Ascending aorta (tissue), 2 donors: Measurements from ENCODE around the gene IVD. TPM values are rescaled to one million over a fixed set of nuclear protein-coding genes. Genes with fewer than 3 reads are reported as not detected.

Experiments used
- DNase-seq, 2 donors: peaks; one replicate each; pipeline ENCODE4 v3.0.0-alpha.2; 2019; ENCODE audit warnings: low spot score in 2 of 2
- H3K27ac ChIP-seq, 2 donors: fragments of 200-600 bp; sonication (generic); one replicate each; pipeline ENCODE4 v1.5.1; 2016 to 2017; ENCODE audit warnings: mild to moderate bottlenecking in 1 of 2
- H3K27me3 ChIP-seq: fragments of 200-600 bp; sonication (generic); one replicate; pipeline ENCODE4 v1.5.1; 2017
- H3K36me3 ChIP-seq, 2 donors: fragments of 200-600 bp; sonication (generic); one replicate each; pipeline ENCODE4 v1.5.1; 2016
- H3K4me1 ChIP-seq, 2 donors: fragments of 200-600 bp; sonication (generic); one replicate each; pipeline ENCODE4 v1.5.1; 2016 to 2017; ENCODE audit warnings: mild to moderate bottlenecking in 1 of 2
- H3K4me3 ChIP-seq, 2 donors: fragments of 200-600 bp; sonication (generic); one replicate each; pipeline ENCODE4 v1.5.1; 2016 to 2017; ENCODE audit warnings: mild to moderate bottlenecking in 1 of 2
- H3K9me3 ChIP-seq, 2 donors: fragments of 200-600 bp; sonication (generic); one replicate each; pipeline ENCODE4 v1.5.1; 2016
- CTCF ChIP-seq, 3 experiments: fragments of 200-600 bp in 2 of 3; fragments of 450-650 bp in 1 of 3; sonication (generic) in 2 of 3; IDR thresholded peaks; one replicate each; pipeline ENCODE4 v1.5.1; 2016 to 2019; ENCODE audit warnings: antibody characterized with exemption in 3 of 3, mild to moderate bottlenecking in 1 of 3, moderate library complexity in 1 of 3
- intact Hi-C: fragments of 100-400 bp; cut with DNase I; formaldehyde crosslinking; loops from one replicate; pipeline ENCODE4 v1.15.1; 2023
- total RNA-seq: library from RNA; depleted of rRNA; stranded (reverse); fragments of >200 nt; gene quantifications from one replicate; pipeline ENCODE4 v1.1.0, GENCODE V29; 2016

Gene IVD
- total RNA-seq, 1 donor from 2014 or later: 39.5 TPM

GRCh38 chr15:40358471-40359353 is 46.9 kb upstream of the IVD start:
- intact Hi-C loops: loop anchor here (1.0 kb wide), 1 partner anchor 15 kb away; no protein-coding TSS in a partner anchor

GRCh38 chr15:40360015-40360414 is 45.6 kb upstream of the IVD start:
- intact Hi-C loops: no loop called here
- Histone ChIP-seq H3K4me1 (peaks cover 7 to 9% of the 10 kb centered on the region in 2 donors), H3K36me3 (no peaks in the 10 kb centered on the region), H3K27ac (no peak overlapping the region), H3K27me3 (no peaks in the 10 kb centered on the region), H3K9me3 (no peaks in the 10 kb centered on the region), H3K4me3 (no peak overlapping the region)
- TF ChIP-seq CTCF (IDR thresholded peaks at IDR 0.05): no peak
- DNase-seq: no peak

More at GRCh38 chr15:40358471-40359353, 46.9 kb upstream of the IVD start:
- Histone ChIP-seq H3K27me3 (no peaks in the 10 kb centered on the region), H3K36me3 (no peaks in the 10 kb centered on the region), H3K27ac (no peak overlapping the region), H3K4me1 (peaks cover 7 to 9% of the 10 kb centered on the region in 2 donors), H3K4me3 (peak overlapping the region; percentile 45 to 73), H3K9me3 (no peaks in the 10 kb centered on the region)
- no peak for TF ChIP-seq CTCF (IDR thresholded peaks at IDR 0.05)
- no peak for DNase-seq

- no peak for DNase-seq
- H3K27me3 ChIP-seq: no peaks in the 10 kb centered on the region
- intact Hi-C loops: no loop called here
- no peak overlapping the region for H3K27ac ChIP-seq
- no peak overlapping the region for H3K4me3 ChIP-seq
- H3K4me1 ChIP-seq: peaks cover 7 to 12% of the 10 kb centered on the region in 2 donors
- H3K9me3 ChIP-seq: no peaks in the 10 kb centered on the region
- H3K36me3 ChIP-seq: no peaks in the 10 kb centered on the region
- no peak for TF ChIP-seq CTCF (IDR thresholded peaks at IDR 0.05)
Measured at GRCh38 chr15:40361640-40362039, 44.0 kb upstream of the IVD start.

- TF ChIP-seq CTCF (IDR thresholded peaks at IDR 0.05): no peak
- Histone ChIP-seq H3K4me1 (peaks cover 10 to 18% of the 10 kb centered on the region in 2 donors), H3K9me3 (no peaks in the 10 kb centered on the region), H3K36me3 (no peaks in the 10 kb centered on the region), H3K4me3 (no peak overlapping the region), H3K27me3 (no peaks in the 10 kb centered on the region), H3K27ac (no peak overlapping the region)
- intact Hi-C loops: no loop called here
- DNase-seq: no peak
Measured at GRCh38 chr15:40363611-40364010, 42.0 kb upstream of the IVD start.

GRCh38 chr15:40364251-40364650 is 41.3 kb upstream of the IVD start:
- Histone ChIP-seq H3K27ac (no peak overlapping the region), H3K4me3 (no peak overlapping the region), H3K4me1 (peaks cover 10 to 17% of the 10 kb centered on the region in 2 donors), H3K36me3 (no peaks in the 10 kb centered on the region), H3K27me3 (no peaks in the 10 kb centered on the region), H3K9me3 (no peaks in the 10 kb centered on the region)
- TF ChIP-seq CTCF (IDR thresholded peaks at IDR 0.05): no peak
- DNase-seq: no peak
- intact Hi-C loops: no loop called here
